Epithelial cell of proximal tubule (primary cell): ENCODE measurements around the gene PCDHB7. TPM values are rescaled to one million over a fixed set of nuclear protein-coding genes. Genes with fewer than 3 reads are reported as not detected.
"Not testable (repeated sequence)": the region's sequence is repeated elsewhere in the genome, so short reads cannot be mapped to it uniquely, and the experiment has no call there.

Experiments used
- DNase-seq: peaks from one replicate; pipeline ENCODE4 v3.0.0-alpha.2; 2011; ENCODE audit warnings: low read depth
- H3K4me3 ChIP-seq: 2 replicates; pipeline ENCODE4 v1.5.1; 2011; ENCODE audit warnings: low read depth, mild to moderate bottlenecking, low read length
- total RNA-seq: library from RNA; depleted of rRNA; stranded (reverse); fragments of >200 nt; gene quantifications from 2 replicates; pipeline ENCODE4 v1.2.3, GENCODE V29; 2015
- TF ChIP-seq, protein P1 (sequence below): conservative IDR thresholded peaks from 2 replicates; pipeline ENCODE4 v1.5.1; 2012; ENCODE audit warnings: low read depth, mild to moderate bottlenecking, low read length

The PCDHB7 gene
- total RNA-seq, 1 donor from 2014 or later: not detected

DNA sequence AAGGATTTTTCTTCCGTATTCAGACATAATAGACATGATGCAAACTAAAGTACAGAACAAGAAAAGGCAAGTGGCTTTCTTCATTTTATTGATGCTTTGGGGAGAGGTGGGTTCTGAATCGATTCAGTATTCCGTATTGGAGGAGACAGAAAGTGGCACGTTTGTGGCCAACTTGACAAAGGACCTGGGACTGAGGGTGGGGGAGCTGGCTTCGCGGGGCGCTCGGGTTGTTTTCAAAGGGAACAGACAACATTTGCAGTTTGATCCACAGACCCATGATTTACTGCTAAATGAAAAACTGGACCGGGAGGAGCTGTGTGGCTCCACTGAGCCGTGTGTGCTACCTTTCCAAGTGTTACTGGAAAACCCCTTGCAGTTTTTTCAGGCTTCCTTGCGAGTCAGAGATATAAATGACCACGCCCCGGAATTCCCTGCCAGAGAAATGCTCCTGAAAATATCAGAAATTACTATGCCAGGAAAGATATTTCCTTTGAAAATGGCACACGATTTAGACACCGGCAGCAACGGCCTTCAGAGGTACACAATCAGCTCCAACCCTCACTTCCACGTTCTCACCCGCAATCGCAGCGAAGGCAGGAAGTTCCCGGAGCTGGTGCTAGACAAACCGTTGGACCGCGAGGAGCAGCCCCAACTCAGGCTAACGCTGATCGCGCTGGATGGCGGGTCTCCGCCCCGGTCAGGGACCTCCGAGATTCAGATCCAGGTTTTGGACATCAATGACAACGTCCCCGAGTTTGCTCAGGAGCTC, 22.0 kb upstream of the PCDHB7 start:
- TF ChIP-seq, protein P1, sequence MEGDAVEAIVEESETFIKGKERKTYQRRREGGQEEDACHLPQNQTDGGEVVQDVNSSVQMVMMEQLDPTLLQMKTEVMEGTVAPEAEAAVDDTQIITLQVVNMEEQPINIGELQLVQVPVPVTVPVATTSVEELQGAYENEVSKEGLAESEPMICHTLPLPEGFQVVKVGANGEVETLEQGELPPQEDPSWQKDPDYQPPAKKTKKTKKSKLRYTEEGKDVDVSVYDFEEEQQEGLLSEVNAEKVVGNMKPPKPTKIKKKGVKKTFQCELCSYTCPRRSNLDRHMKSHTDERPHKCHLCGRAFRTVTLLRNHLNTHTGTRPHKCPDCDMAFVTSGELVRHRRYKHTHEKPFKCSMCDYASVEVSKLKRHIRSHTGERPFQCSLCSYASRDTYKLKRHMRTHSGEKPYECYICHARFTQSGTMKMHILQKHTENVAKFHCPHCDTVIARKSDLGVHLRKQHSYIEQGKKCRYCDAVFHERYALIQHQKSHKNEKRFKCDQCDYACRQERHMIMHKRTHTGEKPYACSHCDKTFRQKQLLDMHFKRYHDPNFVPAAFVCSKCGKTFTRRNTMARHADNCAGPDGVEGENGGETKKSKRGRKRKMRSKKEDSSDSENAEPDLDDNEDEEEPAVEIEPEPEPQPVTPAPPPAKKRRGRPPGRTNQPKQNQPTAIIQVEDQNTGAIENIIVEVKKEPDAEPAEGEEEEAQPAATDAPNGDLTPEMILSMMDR: no peak
- no peak for DNase-seq
- H3K4me3 ChIP-seq: peak overlapping the region; percentile 5

DNA sequence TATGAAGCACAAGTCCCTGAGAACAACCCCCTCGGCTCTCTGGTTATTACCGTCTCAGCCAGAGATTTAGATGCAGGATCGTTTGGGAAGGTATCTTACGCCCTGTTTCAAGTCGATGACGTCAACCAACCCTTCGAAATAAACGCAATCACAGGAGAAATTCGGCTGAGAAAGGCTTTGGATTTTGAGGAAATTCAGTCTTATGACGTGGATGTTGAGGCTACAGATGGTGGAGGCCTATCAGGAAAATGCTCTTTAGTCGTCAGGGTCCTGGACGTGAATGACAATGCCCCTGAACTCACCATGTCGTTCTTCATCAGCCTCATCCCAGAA, 21.5 kb upstream of the PCDHB7 start:
- TF ChIP-seq, protein P1: no peak
- no peak overlapping the region for H3K4me3 ChIP-seq

DNA sequence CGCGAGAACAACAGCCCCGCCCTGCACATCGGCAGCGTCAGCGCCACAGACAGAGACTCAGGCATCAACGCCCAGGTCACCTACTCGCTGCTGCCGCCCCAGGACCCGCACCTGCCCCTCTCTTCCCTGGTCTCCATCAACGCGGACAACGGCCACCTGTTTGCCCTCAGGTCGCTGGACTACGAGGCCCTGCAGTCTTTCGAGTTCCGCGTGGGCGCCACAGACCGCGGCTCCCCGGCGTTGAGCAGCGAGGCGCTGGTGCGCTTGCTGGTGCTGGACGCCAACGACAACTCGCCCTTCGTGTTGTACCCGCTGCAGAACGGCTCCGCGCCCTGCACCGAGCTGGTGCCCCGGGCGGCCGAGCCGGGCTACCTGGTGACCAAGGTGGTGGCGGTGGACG, 20.8 kb upstream of the PCDHB7 start:
- not testable (repeated sequence) for H3K4me3 ChIP-seq, DNase-seq

More for the DNA sequence above, 21.5 kb upstream of the PCDHB7 start:
- no peak for DNase-seq

DNA sequence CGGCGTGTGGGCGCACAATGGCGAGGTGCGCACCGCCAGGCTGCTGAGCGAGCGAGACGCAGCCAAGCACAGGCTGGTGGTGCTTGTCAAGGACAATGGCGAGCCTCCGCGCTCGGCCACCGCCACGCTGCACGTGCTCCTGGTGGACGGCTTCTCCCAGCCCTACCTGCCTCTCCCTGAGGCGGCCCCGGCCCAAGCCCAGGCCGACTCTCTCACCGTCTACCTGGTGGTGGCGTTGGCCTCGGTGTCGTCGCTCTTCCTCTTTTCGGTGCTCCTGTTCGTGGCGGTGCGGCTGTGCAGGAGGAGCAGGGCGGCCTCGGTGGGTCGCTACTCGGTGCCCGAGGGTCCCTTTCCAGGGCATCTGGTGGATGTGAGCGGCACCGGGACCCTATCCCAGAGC, 20.3 kb upstream of the PCDHB7 start:
- DNase-seq, H3K4me3 ChIP-seq: not testable (repeated sequence)

DNA sequence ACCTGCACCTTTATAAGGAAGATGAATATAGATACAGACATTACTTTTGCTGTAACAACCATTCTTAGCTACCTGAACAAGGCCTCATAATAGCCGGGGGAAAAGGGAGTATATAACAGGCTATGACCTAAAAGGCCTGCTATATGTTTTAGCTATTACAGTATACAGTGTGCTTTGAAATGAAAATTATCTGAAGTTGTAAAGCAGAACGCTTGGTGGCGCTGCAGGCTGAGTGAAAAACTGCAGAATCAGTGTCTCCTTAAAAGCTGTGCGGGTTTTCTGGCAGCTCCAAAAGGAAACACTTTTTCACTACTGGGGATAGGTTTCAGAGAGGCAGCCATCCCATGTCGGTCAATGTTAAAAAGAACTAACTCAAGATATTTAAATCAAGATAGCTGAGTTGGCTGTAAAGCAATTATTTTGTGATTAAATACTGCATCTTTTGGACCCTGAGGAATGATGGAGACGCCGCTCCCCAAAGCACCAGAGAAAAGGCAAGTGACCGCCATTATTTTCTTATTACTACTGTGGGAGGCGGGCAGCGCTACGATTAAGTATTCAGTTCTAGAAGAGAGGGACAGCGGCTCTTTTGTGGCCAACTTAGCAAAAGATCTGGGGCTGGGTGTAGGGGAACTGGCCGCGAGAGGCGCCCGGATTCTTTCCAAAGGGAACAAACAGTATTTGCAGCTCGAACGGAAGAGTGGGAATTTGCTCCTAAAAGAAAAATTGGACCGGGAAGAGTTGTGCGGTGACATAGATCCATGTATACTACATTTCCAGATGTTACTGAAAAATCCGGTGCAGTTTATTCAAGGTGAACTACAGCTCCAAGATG, 16.7 kb upstream of the PCDHB7 start:
- DNase-seq: no peak
- TF ChIP-seq, protein P1: no peak
- H3K4me3 ChIP-seq: no peak overlapping the region

DNA sequence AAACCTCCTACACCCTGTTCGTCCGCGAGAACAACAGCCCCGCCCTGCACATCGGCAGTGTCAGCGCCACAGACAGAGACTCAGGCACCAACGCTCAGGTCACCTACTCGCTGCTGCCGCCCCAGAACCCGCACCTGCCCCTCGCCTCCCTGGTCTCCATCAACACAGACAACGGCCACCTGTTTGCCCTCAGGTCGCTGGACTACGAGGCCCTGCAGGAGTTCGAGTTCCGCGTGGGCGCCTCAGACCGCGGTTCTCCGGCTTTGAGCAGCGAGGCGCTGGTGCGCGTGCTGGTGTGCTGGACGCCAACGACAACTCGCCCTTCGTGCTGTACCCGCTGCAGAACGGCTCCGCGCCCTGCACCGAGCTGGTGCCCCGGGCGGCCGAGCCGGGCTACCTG, 15.1 kb upstream of the PCDHB7 start:
- not testable (repeated sequence) for DNase-seq, H3K4me3 ChIP-seq

DNA sequence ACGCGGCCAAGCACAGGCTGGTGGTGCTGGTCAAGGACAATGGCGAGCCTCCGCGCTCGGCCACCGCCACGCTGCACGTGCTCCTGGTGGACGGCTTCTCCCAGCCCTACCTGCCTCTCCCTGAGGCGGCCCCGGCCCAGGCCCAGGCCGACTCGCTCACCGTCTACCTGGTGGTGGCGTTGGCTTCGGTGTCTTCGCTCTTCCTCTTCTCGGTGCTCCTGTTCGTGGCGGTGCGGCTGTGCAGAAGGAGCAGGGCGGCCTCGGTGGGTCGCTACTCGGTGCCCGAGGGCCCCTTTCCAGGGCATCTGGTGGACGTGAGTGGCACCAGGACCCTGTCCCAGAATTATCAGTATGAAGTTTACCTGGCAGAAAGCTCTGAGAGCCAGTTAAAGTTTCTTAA, 14.5 kb upstream of the PCDHB7 start:
- DNase-seq, H3K4me3 ChIP-seq: not testable (repeated sequence)

DNA sequence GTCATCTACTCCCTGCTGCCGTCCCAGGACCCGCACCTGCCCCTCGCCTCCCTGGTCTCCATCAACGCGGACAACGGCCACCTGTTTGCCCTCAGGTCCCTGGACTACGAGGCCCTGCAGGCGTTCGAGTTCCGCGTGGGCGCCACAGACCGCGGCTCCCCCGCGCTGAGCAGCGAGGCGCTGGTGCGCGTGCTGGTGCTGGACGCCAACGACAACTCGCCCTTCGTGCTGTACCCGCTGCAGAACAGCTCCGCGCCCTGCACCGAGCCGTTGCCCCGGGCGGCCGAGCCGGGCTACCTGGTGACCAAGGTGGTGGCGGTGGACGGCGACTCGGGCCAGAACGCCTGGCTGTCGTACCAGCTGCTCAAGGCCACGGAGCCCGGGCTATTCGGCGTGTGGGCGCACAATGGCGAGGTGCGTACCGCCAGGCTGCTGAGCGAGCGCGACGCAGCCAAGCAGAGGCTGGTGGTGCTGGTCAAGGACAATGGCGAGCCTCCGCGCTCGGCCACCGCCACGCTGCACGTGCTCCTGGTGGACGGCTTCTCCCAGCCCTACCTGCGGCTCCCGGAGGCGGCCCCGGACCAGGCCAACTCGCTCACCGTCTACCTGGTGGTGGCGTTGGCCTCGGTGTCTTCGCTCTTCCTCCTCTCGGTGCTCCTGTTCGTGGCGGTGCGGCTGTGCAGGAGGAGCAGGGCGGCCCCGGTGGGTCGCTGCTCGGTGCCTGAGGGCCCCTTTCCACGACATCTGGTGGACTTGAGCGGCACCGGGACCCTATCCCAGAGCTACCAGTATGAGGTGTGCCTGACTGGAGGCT, 2.1 kb downstream of the PCDHB7 start:
- DNase-seq: not testable (repeated sequence)

DNA sequence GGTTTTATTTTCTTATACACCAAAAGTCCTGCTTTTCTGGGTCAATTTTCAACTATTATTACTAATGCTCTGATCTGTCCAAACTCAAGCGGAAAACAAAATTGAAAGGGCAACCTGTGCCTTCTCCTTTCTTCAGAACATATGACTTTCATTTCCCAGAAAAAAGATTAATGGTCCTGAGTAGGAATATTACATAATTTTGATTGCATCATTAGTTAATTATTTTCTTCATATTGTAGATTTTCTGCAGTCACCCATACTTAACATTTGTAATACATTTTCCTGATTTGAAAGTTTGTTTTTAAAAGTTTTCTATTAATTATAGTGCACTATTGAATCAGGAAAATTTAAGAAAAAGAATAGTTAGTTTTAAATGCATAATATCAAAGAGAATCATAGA, 3.5 kb downstream of the PCDHB7 start:
- H3K4me3 ChIP-seq: no peak overlapping the region
- no peak for DNase-seq
- TF ChIP-seq, protein P1: no peak

More for the DNA sequence above, 2.1 kb downstream of the PCDHB7 start:
- H3K4me3 ChIP-seq: not testable (repeated sequence)

DNA sequence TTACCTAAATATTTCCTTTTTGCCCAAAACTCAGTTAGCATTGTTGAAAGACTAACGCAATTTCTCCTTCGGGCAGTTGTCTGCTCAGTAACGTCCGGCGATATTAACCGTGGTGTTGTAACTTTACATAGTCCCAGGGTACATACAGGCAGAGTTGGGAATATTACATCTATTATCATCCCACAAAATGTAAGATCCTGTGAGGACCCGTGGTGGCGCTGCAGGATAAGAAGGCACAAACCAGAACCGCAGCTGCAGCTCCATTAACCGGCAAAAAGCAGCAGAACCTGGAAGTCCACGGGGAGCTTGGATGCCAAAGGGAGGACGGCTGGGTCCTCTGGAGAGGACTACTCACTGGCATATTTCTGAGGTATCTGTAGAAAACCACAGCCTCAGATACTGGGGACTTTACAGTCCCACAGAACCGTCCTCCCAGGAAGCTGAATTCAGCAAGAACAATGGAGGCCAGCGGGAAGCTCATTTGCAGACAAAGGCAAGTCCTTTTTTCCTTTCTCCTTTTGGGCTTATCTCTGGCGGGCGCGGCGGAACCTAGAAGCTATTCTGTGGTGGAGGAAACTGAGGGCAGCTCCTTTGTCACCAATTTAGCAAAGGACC, 5.2 kb downstream of the PCDHB7 start, which contains the start of gene PCDHB8:
Gene PCDHB8, plus strand, starts transcription at position 214 of the 615 bp plus-strand sequence. Its CDS starts 245 bp downstream, at position 459.
- not testable (repeated sequence) for H3K4me3 ChIP-seq, DNase-seq

DNA sequence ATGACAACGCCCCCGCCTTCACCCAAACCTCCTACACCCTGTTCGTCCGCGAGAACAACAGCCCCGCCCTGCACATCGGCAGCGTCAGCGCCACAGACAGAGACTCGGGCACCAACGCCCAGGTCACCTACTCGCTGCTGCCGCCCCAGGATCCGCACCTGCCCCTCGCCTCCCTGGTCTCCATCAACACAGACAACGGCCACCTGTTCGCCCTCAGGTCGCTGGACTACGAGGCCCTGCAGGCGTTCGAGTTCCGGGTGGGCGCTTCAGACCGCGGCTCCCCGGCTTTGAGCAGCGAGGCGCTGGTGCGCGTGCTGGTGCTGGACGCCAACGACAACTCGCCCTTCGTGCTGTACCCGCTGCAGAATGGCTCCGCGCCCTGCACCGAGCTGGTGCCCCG, 6.9 kb downstream of the PCDHB7 start:
- DNase-seq, H3K4me3 ChIP-seq: not testable (repeated sequence)

DNA sequence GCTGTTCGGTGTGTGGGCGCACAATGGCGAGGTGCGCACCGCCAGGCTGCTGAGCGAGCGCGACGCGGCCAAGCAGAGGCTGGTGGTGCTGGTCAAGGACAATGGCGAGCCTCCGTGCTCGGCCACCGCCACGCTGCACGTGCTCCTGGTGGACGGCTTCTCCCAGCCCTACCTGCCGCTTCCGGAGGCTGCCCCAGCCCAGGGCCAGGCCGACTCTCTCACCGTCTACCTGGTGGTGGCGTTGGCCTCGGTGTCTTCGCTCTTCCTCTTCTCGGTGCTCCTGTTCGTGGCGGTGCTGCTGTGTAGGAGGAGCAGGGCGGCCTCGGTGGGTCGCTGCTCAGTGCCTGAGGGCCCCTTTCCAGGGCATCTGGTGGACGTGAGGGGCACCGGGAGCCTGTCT, 7.4 kb downstream of the PCDHB7 start:
- not testable (repeated sequence) for DNase-seq

More for the DNA sequence above, 7.4 kb downstream of the PCDHB7 start:
- not testable (repeated sequence) for H3K4me3 ChIP-seq
